RCC 7860 (cell line): ENCODE data around the gene TECTB.

Experiments
- DNase-seq: peaks from one replicate; pipeline ENCODE4 v3.0.0-alpha.2; 2015; ENCODE audit warnings: low spot score
- FAIRE-seq: peaks from 2 replicates; lab custom pipeline; 2012; peaks lifted over from hg19 to GRCh38; lab: Jason Lieb, UNC

TECTB gene

GRCh38 chr10:112271982-112272381 lies 11.2 kb upstream of the TECTB start:
- DNase-seq (no peak), FAIRE-seq (no peak)

- no peak for DNase-seq
- FAIRE-seq: no peak
These were observed 8.4 kb upstream of the TECTB start for GRCh38 chr10:112274831-112275230.

- no peak for FAIRE-seq
These were observed 7.5 kb upstream of the TECTB start for GRCh38 chr10:112275512-112276245.

GRCh38 chr10:112278871-112279270 lies 4.3 kb upstream of the TECTB start:
- FAIRE-seq: no peak
- DNase-seq: no peak

More at GRCh38 chr10:112275512-112276245, 7.5 kb upstream of the TECTB start:
- DNase-seq: no peak

- DNase-seq (no peak), FAIRE-seq (no peak)
These were observed 3.8 kb upstream of the TECTB start for GRCh38 chr10:112279433-112279832.

GRCh38 chr10:112280205-112280921 lies 2.8 kb upstream of the TECTB start:
- FAIRE-seq: no peak
- no peak for DNase-seq

GRCh38 chr10:112282086-112282485 lies 1.1 kb upstream of the TECTB start:
- FAIRE-seq (no peak), DNase-seq (no peak)

GRCh38 chr10:112286837-112287818 lies 3.9 kb downstream of the TECTB start:
- DNase-seq: no peak
- FAIRE-seq: no peak

GRCh38 chr10:112287844-112288243 lies 4.6 kb downstream of the TECTB start:
- no peak for DNase-seq
- no peak for FAIRE-seq

GRCh38 chr10:112288486-112288885 lies 5.3 kb downstream of the TECTB start:
- FAIRE-seq (no peak), DNase-seq (no peak)

- FAIRE-seq (no peak), DNase-seq (no peak)
These were observed 6.3 kb downstream of the TECTB start for GRCh38 chr10:112289373-112290053.

- FAIRE-seq (no peak), DNase-seq (no peak)
These were observed 6.8 kb downstream of the TECTB start for GRCh38 chr10:112290054-112290373.

GRCh38 chr10:112294169-112294568 lies 11.0 kb downstream of the TECTB start:
- DNase-seq: no peak
- no peak for FAIRE-seq

GRCh38 chr10:112295853-112296830 lies 12.9 kb downstream of the TECTB start:
- FAIRE-seq (no peak), DNase-seq (no peak)

- FAIRE-seq: no peak
- no peak for DNase-seq
These were observed 13.7 kb downstream of the TECTB start for GRCh38 chr10:112296908-112297331.

- FAIRE-seq (no peak), DNase-seq (no peak)
These were observed 15.4 kb downstream of the TECTB start for GRCh38 chr10:112298581-112298980.

GRCh38 chr10:112299456-112299855 lies 16.3 kb downstream of the TECTB start:
- FAIRE-seq (no peak), DNase-seq (no peak)

GRCh38 chr10:112302335-112302734 lies 19.1 kb downstream of the TECTB start:
- DNase-seq (no peak), FAIRE-seq (no peak)

GRCh38 chr10:112303528-112303927 lies 20.3 kb downstream of the TECTB start:
- no peak for FAIRE-seq
- DNase-seq: no peak
